HG02938 (cell line): ENCODE results near the gene PTGS1.
"Not testable (repeated sequence)": the region's sequence is repeated elsewhere in the genome, so short reads cannot be mapped to it uniquely, and the experiment has no call there.

Experiments used
- ATAC-seq: cut with Tn5 transposase; IDR thresholded peaks from one replicate; pipeline ENCODE4 v1.9.1; 2021; ENCODE audit warnings: mild to moderate bottlenecking, moderate library complexity; ENCODE audit not compliant: unreplicated experiment

The PTGS1 gene

DNA sequence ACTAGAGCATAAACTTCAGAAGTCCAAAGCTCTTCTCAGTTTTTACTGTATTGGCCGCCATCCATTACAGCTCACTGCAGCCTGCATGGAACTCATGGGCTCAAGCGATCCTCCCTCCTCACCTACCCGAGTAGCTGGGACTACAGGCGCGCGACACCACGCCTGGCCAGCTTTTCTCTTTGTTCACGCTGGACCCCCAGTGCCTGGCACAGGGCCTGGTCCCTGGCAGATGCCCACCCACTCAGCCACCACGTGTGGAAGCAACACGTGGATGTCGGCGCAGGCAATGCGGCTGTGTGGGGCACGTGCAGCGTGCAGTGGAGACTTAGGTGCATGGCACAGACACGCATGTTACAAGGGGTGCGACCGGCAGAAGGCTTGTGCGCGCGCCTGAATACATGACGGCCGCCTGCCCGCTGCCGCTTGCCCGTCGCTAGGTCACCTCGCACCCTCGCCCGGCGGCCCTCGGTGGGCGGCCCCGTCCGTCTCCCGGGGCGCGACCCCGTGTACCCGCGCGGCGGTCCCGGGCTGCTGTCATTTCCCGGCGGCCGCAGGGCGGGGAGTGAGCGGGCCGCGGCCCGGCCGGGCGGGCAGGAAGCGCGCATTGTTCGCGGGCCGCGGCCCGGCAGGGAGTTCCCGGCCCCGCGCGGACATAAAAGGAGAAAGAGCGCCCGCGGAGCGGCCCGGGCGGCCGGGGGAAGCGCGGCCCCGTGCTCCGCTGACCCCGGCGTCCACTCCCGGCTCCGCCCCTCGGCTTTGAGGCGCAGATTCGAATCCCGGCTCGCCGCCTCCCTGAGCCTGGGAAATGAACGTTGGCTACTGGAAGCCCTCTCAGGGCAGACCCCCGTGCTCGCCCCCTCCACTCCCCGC lies 24.1 kb upstream of the PTGS1 start:
- ATAC-seq: no peak

- ATAC-seq: no peak
Measured at GRCh38 chr9:122347348-122348287, 23.2 kb upstream of the PTGS1 start.

DNA sequence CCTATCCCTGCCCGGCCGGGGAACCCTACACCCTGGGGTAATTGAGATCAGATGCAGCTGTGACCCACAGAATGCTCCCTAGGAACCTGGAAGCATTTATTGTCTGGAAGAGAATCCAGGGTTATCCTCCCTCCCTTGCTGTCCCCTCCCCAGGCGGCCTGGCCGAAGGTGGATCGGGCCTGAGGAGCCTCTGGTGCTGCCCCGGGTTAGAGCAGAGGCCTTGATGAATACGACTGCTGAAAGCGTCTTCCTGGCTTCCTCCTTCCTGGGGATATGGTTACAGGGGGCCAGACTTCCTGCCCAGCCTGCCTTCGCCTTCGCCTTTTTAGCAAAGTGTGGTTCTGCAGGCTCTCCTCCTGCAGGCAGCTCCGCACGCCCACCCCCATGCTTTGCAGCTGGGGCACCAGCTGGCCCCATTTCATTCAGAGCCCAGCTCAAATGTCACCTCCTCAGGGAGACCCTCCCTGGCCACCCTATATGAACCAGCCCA lies 22.5 kb upstream of the PTGS1 start:
- no peak for ATAC-seq

DNA sequence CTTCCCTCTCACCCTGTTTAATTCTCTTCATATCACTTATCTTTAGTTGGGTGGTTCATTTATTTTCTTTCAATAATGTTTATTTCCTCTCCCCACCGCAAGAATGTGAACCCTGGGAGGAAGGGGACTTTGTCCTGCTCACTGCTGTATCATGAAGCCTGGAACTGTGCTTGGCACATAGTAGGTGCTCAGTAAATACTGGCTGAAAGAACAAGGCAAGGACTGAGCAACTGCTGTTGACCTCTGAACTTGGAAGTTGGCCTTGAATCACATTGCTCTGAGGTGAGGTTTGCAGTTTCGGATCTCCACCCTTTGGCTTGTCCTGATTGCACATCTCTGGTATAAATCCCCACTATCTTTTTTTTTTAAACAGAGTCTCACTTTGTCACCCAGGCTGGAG lies 22.0 kb upstream of the PTGS1 start:
- no peak for ATAC-seq

DNA sequence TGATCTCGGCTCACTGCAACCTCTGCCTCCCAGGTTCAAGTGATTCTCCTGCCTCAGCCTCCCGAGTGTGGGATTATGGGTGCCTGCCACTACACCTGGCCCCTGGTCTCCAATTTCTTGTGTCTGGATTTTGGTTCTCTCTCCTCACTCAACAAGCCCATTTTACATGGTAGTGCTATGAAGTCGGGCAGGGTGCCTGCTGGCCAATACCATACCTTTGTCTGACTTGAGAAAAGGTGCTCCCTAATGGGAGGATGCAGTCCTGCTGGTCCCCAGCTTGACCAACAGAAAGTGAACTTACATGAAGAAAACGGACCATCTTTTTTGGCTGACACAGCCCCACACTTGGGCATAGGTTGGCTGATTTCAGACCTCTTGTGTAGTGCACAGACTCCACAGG lies 21.6 kb upstream of the PTGS1 start:
- no peak for ATAC-seq

DNA sequence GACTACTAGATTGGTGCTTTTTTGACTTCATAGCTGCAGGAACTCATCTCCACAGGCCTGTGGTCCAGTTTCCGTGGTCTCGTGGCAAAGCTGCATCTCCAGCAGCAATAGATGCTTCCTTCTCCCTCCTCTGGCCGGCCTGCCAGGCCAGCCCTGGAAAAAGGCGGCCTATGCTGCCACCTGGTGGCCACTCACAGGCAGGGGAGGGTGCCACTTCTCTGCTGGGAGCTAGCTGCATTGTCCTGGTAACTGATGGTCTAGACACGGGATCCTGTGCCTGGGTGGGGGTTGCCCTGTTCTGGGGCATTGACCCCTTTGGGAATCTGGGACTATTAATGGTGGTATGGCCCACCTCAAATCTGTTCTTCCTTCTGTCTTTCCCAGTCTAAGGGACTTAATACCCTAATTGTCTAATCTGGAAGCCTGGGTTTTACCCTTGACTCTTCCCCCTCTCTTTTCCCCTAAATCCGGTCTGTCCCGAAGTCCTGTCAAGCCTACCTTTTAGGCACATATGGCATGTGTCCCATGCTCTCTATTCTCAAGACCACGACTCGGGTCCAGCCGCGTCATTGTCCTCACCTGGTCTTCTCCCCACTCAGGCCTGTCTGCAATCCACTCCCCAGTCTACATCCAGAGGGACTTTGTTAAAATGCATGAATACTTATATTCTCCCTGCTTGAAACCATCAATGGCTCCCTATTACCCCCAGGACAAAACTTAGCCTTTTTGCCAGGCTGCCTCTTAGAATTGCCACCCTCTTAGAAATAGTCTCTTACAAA lies 20.1 kb upstream of the PTGS1 start:
- ATAC-seq: peak; percentile 70

GRCh38 chr9:122354536-122355199 lies 16.2 kb upstream of the PTGS1 start:
- ATAC-seq: no peak

DNA sequence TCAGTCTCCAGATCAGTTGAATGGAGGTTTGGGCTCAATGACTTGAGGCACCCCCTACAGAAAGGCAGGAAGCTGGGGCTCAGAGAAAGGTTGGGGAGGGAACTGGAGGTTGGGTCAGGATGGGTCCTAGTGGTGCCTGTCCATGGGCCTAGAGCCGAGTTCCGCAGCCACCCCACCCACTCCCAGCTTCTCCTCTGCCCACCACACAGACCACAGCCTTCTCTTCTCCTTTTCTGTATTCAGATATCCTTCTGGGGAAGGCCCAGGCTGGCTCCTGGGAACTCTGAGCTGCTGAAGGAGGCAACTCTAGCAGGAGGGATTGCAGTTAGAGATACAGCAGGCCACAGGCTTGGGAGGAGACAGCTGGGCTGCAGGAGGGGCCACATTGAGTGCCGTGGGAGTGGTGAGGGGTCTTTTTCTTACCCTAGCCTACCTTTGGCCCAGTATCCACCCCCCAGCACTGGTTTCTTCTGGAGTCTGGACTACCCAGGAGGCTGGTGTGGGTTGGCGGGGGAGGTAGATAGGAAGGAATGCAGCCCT lies 15.4 kb upstream of the PTGS1 start:
- no peak for ATAC-seq

DNA sequence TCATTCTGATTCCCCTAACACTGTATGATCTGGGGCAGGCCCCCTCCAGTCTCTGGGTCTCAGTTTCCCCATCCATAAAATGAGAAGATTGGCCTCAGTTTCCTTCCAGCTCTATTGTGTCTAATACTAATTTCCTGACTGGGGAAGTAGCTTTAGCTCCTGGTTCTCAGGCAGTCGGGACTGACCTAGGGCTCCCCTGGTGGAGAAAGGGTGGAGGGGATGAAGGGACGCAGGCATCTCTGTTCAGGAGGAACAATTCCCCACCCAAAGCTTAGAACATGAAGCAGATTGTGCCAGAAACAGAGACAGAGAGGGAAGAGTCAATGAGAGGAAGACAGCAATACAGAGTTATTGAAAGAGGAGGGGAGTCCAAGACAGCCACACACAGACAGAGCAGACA lies 14.2 kb upstream of the PTGS1 start:
- ATAC-seq: no peak

DNA sequence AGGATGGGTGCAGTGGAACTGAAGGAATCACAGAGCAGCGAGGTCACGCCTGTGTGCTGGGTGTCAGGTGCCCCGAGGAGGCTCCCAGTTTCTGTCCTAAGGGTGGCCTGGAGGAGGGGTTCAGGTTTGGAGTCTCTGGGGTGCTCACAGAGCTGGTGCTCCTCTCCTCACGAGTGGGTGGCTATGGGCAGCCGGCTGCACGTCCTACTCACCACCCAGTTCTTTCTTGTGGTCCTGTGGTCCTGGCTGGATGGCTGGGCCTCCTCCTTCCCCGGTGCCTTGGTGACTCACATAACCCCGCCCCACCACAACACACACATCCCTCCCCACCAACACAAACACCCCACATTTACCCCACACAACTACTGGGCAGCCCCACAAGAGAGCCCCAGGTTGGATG lies 9.9 kb upstream of the PTGS1 start:
- ATAC-seq: no peak

DNA sequence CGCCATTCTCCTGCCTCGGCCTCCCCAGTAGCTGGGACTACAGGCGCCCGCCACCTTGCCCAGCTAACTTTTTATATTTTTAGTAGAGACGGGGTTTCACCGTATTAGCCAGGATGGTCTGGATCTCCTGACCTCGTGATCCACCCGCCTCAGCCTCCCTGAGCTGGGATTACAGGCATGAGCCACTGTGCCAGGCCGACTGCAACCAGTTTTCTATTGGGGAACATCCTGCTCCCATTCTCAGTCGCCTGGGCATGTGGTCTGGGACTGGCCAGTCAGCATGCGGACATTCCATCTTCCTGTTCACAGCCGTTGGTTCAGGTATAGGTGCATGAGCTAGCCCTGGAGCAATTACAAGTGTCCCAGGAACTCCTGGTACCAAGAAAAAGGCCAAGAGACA lies 7.7 kb upstream of the PTGS1 start:
- not testable (repeated sequence) for ATAC-seq

DNA sequence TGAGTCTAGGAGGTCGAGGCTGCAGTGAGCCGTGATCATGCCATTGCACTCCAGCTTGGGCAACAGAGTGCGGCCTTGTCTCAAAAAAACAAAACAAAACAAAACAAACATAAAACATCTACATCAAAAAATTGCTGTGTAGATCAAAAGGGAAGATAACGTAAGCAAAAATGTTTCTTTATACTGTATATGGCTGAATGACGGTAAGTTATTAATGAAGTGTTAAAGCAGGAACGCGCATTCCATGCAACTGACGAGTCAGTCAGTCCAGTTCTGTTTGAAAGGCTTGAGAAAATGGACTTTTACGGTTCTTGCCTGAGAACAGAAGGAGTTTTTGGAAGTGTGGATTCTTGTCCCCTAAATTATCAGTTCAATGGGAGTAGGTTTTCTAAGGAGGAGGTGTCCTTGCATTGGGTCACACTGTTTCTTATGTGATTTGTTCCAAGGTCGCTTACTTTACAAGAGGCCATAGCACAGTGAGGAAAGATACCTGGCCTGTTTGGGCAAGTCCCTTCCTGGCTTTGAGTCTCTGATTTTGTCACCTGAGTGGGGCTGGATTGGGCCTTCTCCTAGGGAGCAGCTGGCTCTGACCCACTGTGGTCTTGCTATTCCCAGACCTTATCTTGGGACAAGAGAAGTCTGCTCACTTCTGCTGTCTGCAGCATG lies 6.6 kb upstream of the PTGS1 start:
- ATAC-seq: no peak

GRCh38 chr9:122364783-122365150 lies 6.1 kb upstream of the PTGS1 start:
- ATAC-seq: no peak

- ATAC-seq: no peak
Measured at GRCh38 chr9:122366074-122366660, 4.7 kb upstream of the PTGS1 start.

DNA sequence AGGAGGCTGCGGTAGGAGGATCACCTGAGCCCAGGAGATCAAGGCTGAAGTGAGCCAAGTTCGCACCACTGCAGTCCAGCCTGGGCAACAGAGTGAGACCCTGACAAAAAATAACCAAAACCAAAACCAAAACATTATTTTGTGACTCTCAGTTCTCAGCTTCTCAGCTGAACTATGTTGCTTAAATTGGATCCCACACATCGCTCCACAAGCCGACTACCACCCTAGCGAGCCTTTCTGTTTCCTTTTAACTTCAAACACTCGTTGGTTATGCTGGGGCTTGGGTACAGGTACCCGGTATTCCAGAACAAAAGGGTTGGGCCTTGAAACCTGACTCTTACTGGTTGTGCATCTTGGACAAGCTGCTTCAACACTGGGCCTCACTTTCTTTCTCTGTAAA lies 3.8 kb upstream of the PTGS1 start:
- ATAC-seq: no peak

- ATAC-seq: no peak
Measured at GRCh38 chr9:122367774-122368460, 2.9 kb upstream of the PTGS1 start.

DNA sequence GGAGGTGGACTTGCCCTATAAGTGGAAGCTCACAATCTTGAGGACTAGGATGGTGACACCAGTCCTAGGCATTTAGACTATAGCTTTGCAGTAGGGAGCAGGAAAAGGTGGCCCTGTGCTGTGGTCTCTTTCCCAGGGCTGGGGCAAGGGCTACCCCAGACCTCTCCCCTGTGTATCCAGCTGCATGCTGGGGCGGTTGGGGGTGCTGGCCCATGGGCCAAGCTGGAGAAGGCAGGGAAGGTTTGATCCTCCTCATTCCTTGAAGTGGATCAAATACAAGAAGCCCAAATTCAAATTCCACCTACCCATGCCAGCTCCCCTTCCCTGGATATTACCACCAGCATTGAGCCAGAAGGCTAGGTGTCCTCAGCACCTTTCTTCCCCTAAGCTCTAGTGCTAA lies 2.2 kb upstream of the PTGS1 start:
- no peak for ATAC-seq

GRCh38 chr9:122370303-122370702 lies 521 bp upstream of the PTGS1 start:
- peak; percentile 30 for ATAC-seq

GRCh38 chr9:122371846-122372245 lies 1.0 kb downstream of the PTGS1 start:
- no peak for ATAC-seq
